Naive thymus-derived CD4-positive, alpha-beta T cell (primary cell): ENCODE measurements around the gene DVL1. TPM values are rescaled to one million over a fixed set of nuclear protein-coding genes. Genes with fewer than 3 reads are reported as not detected.

Experiments
- ATAC-seq: fragments of 150-1000 bp; cut with Tn5 transposase; 2 replicates; pipeline ENCODE4 v1.10.0; 2021; ENCODE audit warnings: mild to moderate bottlenecking, moderate library complexity
- CTCF ChIA-PET: fragments of 350-600 bp; sonication (Branson Sonifier 250); formaldehyde crosslinking; loops from one replicate; lab custom pipeline; 2021; ENCODE audit warnings: antibody characterized with exemption; lab: Charles Lee
- POLR2A ChIA-PET: fragments of 350-600 bp; sonication (Branson Sonifier 250); formaldehyde crosslinking; loops from one replicate; lab custom pipeline; 2021; ENCODE audit warnings: antibody characterized with exemption, inconsistent platforms; lab: Charles Lee
- DNase-seq, 9 donors: peaks; one replicate each; pipeline versions ENCODE4 v3.0.0 to v3.0.0-alpha.2; 2020 to 2022; ENCODE audit warnings: mixed read lengths in 1 of 9
- H3K27ac ChIP-seq: one replicate; pipeline ENCODE4 v1.7.0; 2013; ENCODE audit warnings: mild to moderate bottlenecking, low read depth, low read length, moderate library complexity
- H3K27me3 ChIP-seq, 2 donors: one replicate each; pipeline ENCODE4 v1.7.0; 2013; ENCODE audit warnings: low read length in 2 of 2, mild to moderate bottlenecking in 2 of 2, moderate library complexity in 2 of 2; ENCODE audit not compliant: control insufficient read depth in 2 of 2, insufficient read depth in 2 of 2
- H3K36me3 ChIP-seq, 3 experiments: 1 replicate in 2 of 3; 2 replicates in 1 of 3; pipeline ENCODE4 v1.7.0; 2013; ENCODE audit warnings: low read length in 3 of 3, mild to moderate bottlenecking in 3 of 3, moderate library complexity in 1 of 3; ENCODE audit not compliant: insufficient read depth in 3 of 3, control insufficient read depth in 2 of 3
- H3K4me1 ChIP-seq, 2 donors: one replicate each; pipeline ENCODE4 v1.7.0; 2013; ENCODE audit warnings: low read length in 2 of 2, mild to moderate bottlenecking in 2 of 2, moderate library complexity in 1 of 2; ENCODE audit not compliant: control insufficient read depth in 2 of 2, insufficient read depth in 2 of 2
- H3K4me3 ChIP-seq: 2 replicates; pipeline ENCODE4 v1.7.0; 2013; ENCODE audit warnings: mild to moderate bottlenecking, low read length
- H3K9me3 ChIP-seq, 3 experiments: 1 replicate in 2 of 3; 2 replicates in 1 of 3; pipeline ENCODE4 v1.7.0; 2013; ENCODE audit warnings: low read length in 3 of 3; ENCODE audit not compliant: control insufficient read depth in 2 of 3
- H3K27ac Mint-ChIP-seq, 9 donors: one replicate each; pipeline ENCODE4 v1.8.0; 2020 to 2022; ENCODE audit warnings: mixed read lengths in 9 of 9, mild to moderate bottlenecking in 8 of 9, moderate library complexity in 5 of 9, inconsistent platforms in 2 of 9
- H3K27me3 Mint-ChIP-seq, 5 donors: one replicate each; pipeline ENCODE4 v1.8.0; 2021 to 2022; ENCODE audit warnings: mixed read lengths in 5 of 5, mild to moderate bottlenecking in 1 of 5
- H3K36me3 Mint-ChIP-seq, 5 donors: one replicate each; pipeline ENCODE4 v1.8.0; 2020 to 2022; ENCODE audit warnings: mixed read lengths in 5 of 5, mild to moderate bottlenecking in 3 of 5, inconsistent platforms in 1 of 5
- H3K4me1 Mint-ChIP-seq, 7 donors: one replicate each; pipeline ENCODE4 v1.8.0; 2020 to 2022; ENCODE audit warnings: mixed read lengths in 7 of 7, mild to moderate bottlenecking in 3 of 7, inconsistent platforms in 1 of 7
- H3K4me3 Mint-ChIP-seq, 10 donors: one replicate each; pipeline ENCODE4 v1.8.0; 2020 to 2022; ENCODE audit warnings: mild to moderate bottlenecking in 10 of 10, mixed read lengths in 10 of 10, moderate library complexity in 6 of 10, inconsistent platforms in 2 of 10
- H3K9me3 Mint-ChIP-seq, 11 donors: one replicate each; pipeline ENCODE4 v1.8.0; 2020 to 2022; ENCODE audit warnings: mixed read lengths in 11 of 11, mild to moderate bottlenecking in 4 of 11, inconsistent platforms in 1 of 11, moderate library complexity in 1 of 11
- intact Hi-C, 2 donors: fragments of 100-400 bp; cut with micrococcal nuclease; formaldehyde crosslinking; loops; one replicate each; pipeline ENCODE4 v1.15.1; 2023
- polyA plus RNA-seq, 2 donors: library from polyadenylated mRNA; unstranded; fragments of 300-500 nt; fragmentation: Illumina TruSeq; gene quantifications; one replicate each; pipeline ENCODE4 v1.2.3, GENCODE V29; 2021
- total RNA-seq, 6 experiments: library from RNA in 5 of 6; stranded (reverse) in 5 of 6; gene quantifications; 1 replicate in 5 of 6; 2 replicates in 1 of 6; pipeline ENCODE4 v1.2.3 and lab custom pipeline; 2021 to 2026

DVL1 gene
- total and polyA plus RNA-seq, 7 experiments from 2014 or later, result 0.78 to 54.9 (median 44.8) TPM

DNA sequence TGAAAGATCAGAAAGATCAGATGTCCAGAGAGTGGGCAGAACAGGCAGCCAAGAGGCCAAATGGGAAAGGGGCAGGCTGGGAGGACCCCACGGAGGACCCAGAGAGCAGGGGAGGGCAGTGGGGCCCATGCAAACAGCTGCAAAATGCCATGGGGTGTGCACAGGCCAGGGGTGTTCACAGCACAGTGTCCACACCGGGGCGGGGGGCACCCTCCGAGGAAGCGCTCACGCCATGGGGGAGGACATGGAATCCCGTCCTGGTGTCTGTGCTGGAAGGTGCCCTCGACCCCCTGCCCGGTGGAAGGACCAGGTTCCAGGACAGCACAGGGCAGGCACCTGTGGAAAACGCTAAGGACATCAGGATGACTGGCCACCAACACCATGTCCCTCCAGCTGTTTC, 26.3 kb downstream of the DVL1 start:
- peaks cover 0 to 3% (median 0%) of the 10 kb centered on the region in 5 donors for H3K36me3 Mint-ChIP-seq
- H3K9me3 Mint-ChIP-seq, result peaks cover 0 to 3% (median 0%) of the 10 kb centered on the region in 11 donors
- Histone ChIP-seq H3K9me3 (no peaks in the 10 kb centered on the region), H3K4me3 (no peak overlapping the region), H3K27ac (peak overlapping the region; percentile 32), H3K36me3 (peaks cover 0 to 47% (median 0%) of the 10 kb centered on the region in 3 experiments), H3K4me1 (peaks cover 18 to 34% of the 10 kb centered on the region in 2 donors), H3K27me3 (no peaks in the 10 kb centered on the region)
- no peaks in the 10 kb centered on the region for H3K27me3 Mint-ChIP-seq
- DNase-seq (no peak), ATAC-seq (no peak)
- peaks cover 12 to 53% (median 32%) of the 10 kb centered on the region in 7 donors for H3K4me1 Mint-ChIP-seq
- H3K27ac Mint-ChIP-seq, result peak overlapping the region; percentile 60 to 94 (median 87)
- POLR2A ChIA-PET, result no interaction called here
- CTCF ChIA-PET, result interaction anchor here (0.6 kb wide), 1 partner anchor 202 kb away, joined by 3 read pairs; no protein-coding TSS in a partner anchor
- intact Hi-C loops, result no loop called here
- peak overlapping the region; percentile 78 to 95 (median 88) for H3K4me3 Mint-ChIP-seq

DNA sequence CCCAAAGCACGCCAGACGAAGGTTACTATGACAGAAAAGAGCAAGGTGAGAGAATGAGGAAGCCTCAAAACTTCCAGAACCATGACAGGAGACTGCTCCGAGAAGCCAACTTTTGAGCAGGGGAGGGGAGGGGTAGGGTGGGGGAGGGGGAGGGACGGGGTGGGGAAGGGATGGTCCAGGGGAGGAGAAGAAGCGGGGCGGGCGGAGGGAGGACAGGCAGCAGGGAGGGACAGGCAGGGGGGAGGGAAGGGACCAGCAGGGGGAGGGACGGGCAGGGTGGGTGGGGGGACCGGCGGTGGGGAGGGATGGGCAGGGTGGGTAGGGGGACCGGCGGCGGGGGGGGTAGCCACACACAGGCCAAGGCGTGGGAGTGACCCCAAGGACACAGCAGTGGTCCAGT, 26.8 kb downstream of the DVL1 start:
- no peak overlapping the region for H3K4me3 ChIP-seq
- peak overlapping the region in 8 of 9 donors; percentile 12 to 86 (median 72) for H3K27ac Mint-ChIP-seq
- H3K27me3 ChIP-seq, result no peaks in the 10 kb centered on the region
- no peak overlapping the region for H3K27ac ChIP-seq
- intact Hi-C loops, result no loop called here
- no peaks in the 10 kb centered on the region for H3K9me3 ChIP-seq
- H3K36me3 Mint-ChIP-seq, result peaks cover 0 to 3% (median 0%) of the 10 kb centered on the region in 5 donors
- ATAC-seq (no peak), DNase-seq (no peak)
- H3K27me3 Mint-ChIP-seq, result no peaks in the 10 kb centered on the region
- peak overlapping the region; percentile 77 to 95 (median 81) for H3K4me3 Mint-ChIP-seq
- POLR2A ChIA-PET, result no interaction called here
- H3K4me1 Mint-ChIP-seq, result peaks cover 12 to 53% (median 32%) of the 10 kb centered on the region in 7 donors
- CTCF ChIA-PET, result no interaction called here
- H3K9me3 Mint-ChIP-seq, result peaks cover 0 to 3% (median 0%) of the 10 kb centered on the region in 11 donors
- H3K4me1 ChIP-seq, result peaks cover 18 to 34% of the 10 kb centered on the region in 2 donors
- peaks cover 0 to 44% (median 0%) of the 10 kb centered on the region in 3 experiments for H3K36me3 ChIP-seq

DNA sequence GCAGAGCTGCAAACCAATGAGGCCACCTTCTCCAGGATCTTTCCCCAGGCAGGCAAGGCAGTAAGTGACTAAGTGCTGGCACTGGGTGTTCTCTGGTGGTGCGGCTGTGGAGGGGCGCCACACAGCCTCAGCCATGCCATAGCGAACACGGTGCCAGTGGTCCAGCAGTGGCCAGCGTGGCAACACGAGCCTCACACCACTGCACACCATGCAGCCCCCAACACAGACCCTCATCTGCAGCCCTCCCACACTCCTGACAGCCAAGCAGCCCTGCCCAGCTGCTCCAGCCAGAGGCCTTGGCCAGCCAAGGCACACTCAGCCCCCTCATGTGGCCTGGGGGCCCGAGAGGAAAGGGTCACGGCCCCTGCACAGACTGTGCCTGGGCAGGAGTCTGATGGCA, 27.7 kb downstream of the DVL1 start:
- H3K4me1 ChIP-seq, result peaks cover 18 to 30% of the 10 kb centered on the region in 2 donors
- intact Hi-C loops, result no loop called here
- ChIA-PET CTCF (interaction anchor here (0.7 to 0.9 kb wide), 2 partner anchors 9 to 16 kb away, joined by 3 read pairs; no protein-coding TSS in a partner anchor), POLR2A (no interaction called here)
- H3K4me3 ChIP-seq, result no peak overlapping the region
- peaks cover 0 to 3% (median 0%) of the 10 kb centered on the region in 11 donors for H3K9me3 Mint-ChIP-seq
- peak overlapping the region in 2 of 10 donors; percentile 4 to 92 for H3K4me3 Mint-ChIP-seq
- H3K27ac ChIP-seq, result peak overlapping the region; percentile 26
- H3K9me3 ChIP-seq, result no peaks in the 10 kb centered on the region
- H3K27me3 Mint-ChIP-seq, result no peaks in the 10 kb centered on the region
- peak overlapping the region in 1 of 9 donors; percentile 51 for H3K27ac Mint-ChIP-seq
- DNase-seq, result no peak
- peaks cover 0 to 40% (median 0%) of the 10 kb centered on the region in 3 experiments for H3K36me3 ChIP-seq
- ATAC-seq, result no peak
- H3K27me3 ChIP-seq, result no peaks in the 10 kb centered on the region
- H3K4me1 Mint-ChIP-seq, result peaks cover 12 to 50% (median 31%) of the 10 kb centered on the region in 7 donors
- peaks cover 0 to 5% (median 0%) of the 10 kb centered on the region in 5 donors for H3K36me3 Mint-ChIP-seq

DNA sequence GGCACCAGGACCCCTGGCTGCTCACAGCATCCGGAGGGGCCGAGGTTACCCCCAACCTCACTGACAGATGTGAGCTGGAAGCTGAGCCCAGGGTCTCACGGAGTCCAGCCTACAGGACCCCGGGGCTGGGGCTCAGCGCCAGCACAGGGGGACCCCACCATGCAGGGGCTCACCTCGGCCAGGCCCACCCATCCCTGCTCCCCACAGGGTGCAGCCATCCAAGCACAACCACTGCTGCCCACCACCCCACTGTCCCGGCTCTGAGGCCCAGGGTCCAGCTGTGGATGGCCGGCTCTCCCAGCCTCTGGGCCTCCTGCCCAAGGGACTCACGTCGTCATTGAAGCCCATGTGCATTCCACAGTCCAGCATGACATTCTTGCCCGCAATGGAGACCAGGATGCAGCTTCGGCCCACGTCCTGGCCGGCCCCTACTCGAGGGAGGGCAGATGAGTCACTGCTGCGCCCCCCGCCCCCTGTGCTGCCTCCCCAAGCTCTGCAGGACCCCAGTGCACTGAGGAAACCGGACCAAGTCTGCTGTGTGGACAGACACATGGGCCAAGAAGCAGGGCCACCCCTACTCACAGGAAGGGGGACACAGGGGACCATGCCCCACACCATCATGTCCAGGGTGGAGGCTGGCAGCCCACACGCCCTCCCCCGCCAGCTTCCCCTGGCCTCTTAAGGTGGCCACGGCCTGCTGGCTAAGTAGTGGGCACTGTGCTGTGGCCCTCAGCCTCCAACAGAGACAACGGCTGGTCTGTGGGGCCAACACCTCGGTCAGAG, 28.4 kb downstream of the DVL1 start:
- H3K27ac Mint-ChIP-seq, result peak overlapping the region in 2 of 9 donors; percentile 51 to 57
- H3K36me3 Mint-ChIP-seq, result peaks cover 0 to 4% (median 0%) of the 10 kb centered on the region in 5 donors
- H3K9me3 Mint-ChIP-seq, result peaks cover 0 to 3% (median 0%) of the 10 kb centered on the region in 11 donors
- no peak overlapping the region for H3K4me3 ChIP-seq
- ATAC-seq (no peak), DNase-seq (no peak)
- H3K4me3 Mint-ChIP-seq, result peak overlapping the region in 1 of 10 donors; percentile 4
- peaks cover 13 to 24% of the 10 kb centered on the region in 2 donors for H3K4me1 ChIP-seq
- no peaks in the 10 kb centered on the region for H3K27me3 Mint-ChIP-seq
- peaks cover 0 to 40% (median 0%) of the 10 kb centered on the region in 3 experiments for H3K36me3 ChIP-seq
- CTCF ChIA-PET, result interaction anchor here (0.7 to 0.9 kb wide), 2 partner anchors 10 to 15 kb away, joined by 3 read pairs; no protein-coding TSS in a partner anchor
- H3K9me3 ChIP-seq, result no peaks in the 10 kb centered on the region
- H3K27me3 ChIP-seq, result no peaks in the 10 kb centered on the region
- H3K4me1 Mint-ChIP-seq, result peaks cover 12 to 44% (median 26%) of the 10 kb centered on the region in 7 donors
- intact Hi-C loops, result no loop called here
- H3K27ac ChIP-seq, result peak overlapping the region; percentile 7
- POLR2A ChIA-PET, result no interaction called here

DNA sequence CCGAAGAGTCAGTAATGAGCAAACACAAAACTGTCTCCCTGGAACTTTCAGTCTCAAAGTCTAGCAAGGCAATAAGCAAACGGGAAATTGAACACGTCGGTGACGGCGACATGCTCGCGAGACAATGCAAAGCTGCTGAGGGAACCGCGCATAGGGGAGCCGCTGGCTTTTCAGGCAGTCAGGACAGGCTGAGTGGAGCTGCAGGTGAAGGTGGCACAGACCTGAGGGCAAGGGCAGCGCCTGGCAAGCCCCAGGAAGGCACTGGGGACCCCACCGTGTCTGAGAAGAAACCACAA, 29.6 kb downstream of the DVL1 start:
- ChIA-PET CTCF (no interaction called here), POLR2A (interaction anchor here (1.6 kb wide), 1 partner anchor 10 kb away, joined by 3 read pairs; no protein-coding TSS in a partner anchor)
- ATAC-seq, result no peak
- Histone ChIP-seq H3K9me3 (no peaks in the 10 kb centered on the region), H3K36me3 (peaks cover 0 to 47% (median 0%) of the 10 kb centered on the region in 3 experiments), H3K27me3 (no peaks in the 10 kb centered on the region), H3K4me3 (no peak overlapping the region), H3K27ac (peak overlapping the region; percentile 14), H3K4me1 (peaks cover 6 to 15% of the 10 kb centered on the region in 2 donors)
- H3K27ac Mint-ChIP-seq, result peak overlapping the region in 4 of 9 donors; percentile 36 to 72 (median 54)
- peaks cover 12 to 38% (median 26%) of the 10 kb centered on the region in 7 donors for H3K4me1 Mint-ChIP-seq
- H3K4me3 Mint-ChIP-seq, result peak overlapping the region in 2 of 10 donors; percentile 42 to 48
- no peak for DNase-seq
- H3K36me3 Mint-ChIP-seq, result peaks cover 0 to 4% (median 0%) of the 10 kb centered on the region in 5 donors
- H3K27me3 Mint-ChIP-seq, result no peaks in the 10 kb centered on the region
- intact Hi-C loops, result no loop called here
- H3K9me3 Mint-ChIP-seq, result peaks cover 0 to 3% (median 0%) of the 10 kb centered on the region in 11 donors

DNA sequence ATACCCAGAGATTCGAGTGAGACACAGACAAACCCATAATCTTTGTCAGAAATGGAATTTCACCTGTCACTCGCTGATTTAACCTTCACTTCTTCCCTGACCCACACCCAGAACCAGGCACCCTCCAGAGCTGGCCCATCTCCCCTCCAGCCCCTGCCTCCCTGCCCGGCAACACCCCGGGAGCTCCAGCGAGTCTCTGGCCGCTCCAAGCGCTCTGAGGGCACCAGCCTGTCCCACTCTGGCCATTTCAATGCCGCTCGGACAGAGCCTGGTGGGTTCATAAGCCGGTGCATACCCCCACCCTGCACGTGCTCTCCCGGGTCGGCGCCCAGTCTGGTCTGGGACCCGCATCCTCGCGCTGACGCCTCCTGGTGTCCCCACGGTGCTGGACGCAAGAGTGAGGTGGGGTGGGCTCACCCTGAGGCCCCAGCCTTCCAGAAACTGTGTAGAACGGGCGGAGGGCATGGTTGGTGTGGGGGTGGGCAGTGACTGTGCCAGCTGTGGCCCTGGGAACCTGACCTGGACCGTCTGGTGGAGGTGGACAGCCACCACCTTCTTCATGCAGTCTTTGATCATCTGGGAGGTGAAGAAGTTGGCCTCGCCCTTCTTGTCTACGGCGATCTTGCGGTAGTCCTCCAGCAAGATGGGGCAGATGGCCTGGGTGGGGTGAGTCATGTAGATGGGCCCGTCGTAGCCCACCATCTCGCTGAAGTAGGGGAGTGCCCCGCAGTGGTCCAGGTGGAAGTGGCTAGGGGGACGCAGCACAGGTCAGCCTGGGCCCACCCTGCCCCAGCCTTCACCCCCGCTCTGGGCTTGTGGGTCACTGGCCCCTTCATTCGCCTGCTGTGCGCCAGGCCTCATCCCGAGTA, 30.2 kb downstream of the DVL1 start:
- Mint-ChIP-seq H3K4me1 (peaks cover 12 to 37% (median 24%) of the 10 kb centered on the region in 7 donors), H3K9me3 (peaks cover 0 to 3% (median 0%) of the 10 kb centered on the region in 11 donors), H3K4me3 (peak overlapping the region in 1 of 10 donors; percentile 34), H3K27me3 (no peaks in the 10 kb centered on the region), H3K36me3 (peaks cover 0 to 4% (median 0%) of the 10 kb centered on the region in 5 donors), H3K27ac (peak overlapping the region in 3 of 9 donors; percentile 36 to 65 (median 43))
- ChIA-PET CTCF (no interaction called here), POLR2A (interaction anchor here (1.6 kb wide), 1 partner anchor 9 kb away, joined by 3 read pairs; no protein-coding TSS in a partner anchor)
- H3K27ac ChIP-seq, result no peak overlapping the region
- no peaks in the 10 kb centered on the region for H3K9me3 ChIP-seq
- ATAC-seq (no peak), DNase-seq (no peak)
- intact Hi-C loops, result no loop called here
- no peak overlapping the region for H3K4me3 ChIP-seq
- peaks cover 6 to 15% of the 10 kb centered on the region in 2 donors for H3K4me1 ChIP-seq
- H3K36me3 ChIP-seq, result peaks cover 0 to 49% (median 3%) of the 10 kb centered on the region in 3 experiments
- H3K27me3 ChIP-seq, result no peaks in the 10 kb centered on the region
